ENCODE results near the gene GRAP2. TPM values are rescaled to one million over a fixed set of nuclear protein-coding genes. Genes with fewer than 3 reads are reported as not detected.
A peak's percentile ranks its signal among the peaks of the same experiment; 100 is the strongest.

GRAP2 gene
- polyA plus RNA-seq, 1 of the 3 experiments (the other 2 are of a cell fraction) = 0.13 TPM

DNA sequence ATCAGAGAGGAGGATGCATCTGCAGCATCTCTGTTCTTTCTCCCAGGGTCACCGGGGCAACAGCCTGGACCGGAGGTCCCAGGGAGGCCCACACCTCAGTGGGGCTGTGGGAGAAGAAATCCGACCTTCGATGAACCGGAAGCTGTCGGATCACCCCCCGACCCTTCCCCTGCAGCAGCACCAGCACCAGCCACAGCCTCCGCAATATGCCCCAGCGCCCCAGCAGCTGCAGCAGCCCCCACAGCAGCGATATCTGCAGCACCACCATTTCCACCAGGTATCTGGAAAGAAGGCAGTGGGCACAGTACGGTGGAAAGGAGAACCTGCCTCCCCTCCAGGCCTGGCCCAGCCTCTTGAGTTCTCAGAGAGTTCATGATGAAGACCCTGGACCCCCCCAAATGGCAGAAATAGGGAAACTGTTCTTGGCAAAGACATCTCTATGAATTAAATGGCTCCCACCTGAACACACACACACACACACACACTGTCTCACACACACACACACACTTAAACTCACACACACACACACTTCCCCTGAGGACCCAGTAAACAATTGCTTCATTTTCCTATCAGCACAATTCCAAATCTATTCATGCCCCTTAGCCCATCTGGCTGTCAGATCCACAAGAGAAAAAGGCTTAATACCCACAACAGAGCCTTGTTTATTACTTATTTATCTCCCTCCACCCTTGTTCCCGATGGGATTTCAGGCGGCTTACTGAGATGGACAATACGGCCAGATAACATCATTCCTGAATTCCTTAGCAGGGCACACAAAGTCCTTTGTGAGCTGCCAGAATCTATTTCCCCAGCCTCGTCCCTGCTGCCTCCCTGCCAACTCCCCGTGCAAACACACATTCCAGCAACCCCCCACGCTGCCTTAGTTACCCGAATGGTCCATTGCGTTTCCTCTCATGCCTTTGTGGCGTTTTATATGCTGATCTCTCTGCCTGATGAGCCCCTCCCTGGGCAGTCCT, 67.4 kb downstream of the GRAP2 start:
- H3K4me3 ChIP-seq (ENCODE audit: low read depth in 2 of 2, low read length in 1 of 2) = no peak overlapping the region
- TF ChIP-seq RAD21 (IDR thresholded peaks at IDR 0.05; ENCODE audit: low read length) (no peak), TEAD4 (IDR thresholded peaks at IDR 0.05; ENCODE audit: borderline replicate concordance, insufficient read depth) (0 out of 2 replicates have a peak, but pooled peaks have one; percentile 14)
- H3K79me2 ChIP-seq (ENCODE audit: insufficient read depth) = no peaks in the 10 kb centered on the region
- no peak overlapping the region for H3K9ac ChIP-seq
- ChIA-PET POLR2A (interaction anchor here (1.4 kb wide), 1 partner anchor 9 kb away, joined by 3 read pairs; no protein-coding TSS in a partner anchor), CTCF (no interaction called here)
- H3F3A ChIP-seq (replicated peaks; ENCODE audit: insufficient read depth) = no peaks in the 10 kb centered on the region
- 52% methylated on average over 11 of the region's 20 CpGs for WGBS (ENCODE audit: low lambda C conversion rate)
- no peak overlapping the region for H3K4me2 ChIP-seq
- H2AFZ ChIP-seq (ENCODE audit: low read depth) = no peak overlapping the region
- H4K20me1 ChIP-seq (ENCODE audit: insufficient read depth) = no peaks in the 10 kb centered on the region
- no peaks in the 10 kb centered on the region for H3K27me3 ChIP-seq (ENCODE audit: insufficient read depth)
- peaks cover 0 to 5% of the 10 kb centered on the region in 2 experiments; a peak in 2 of 4 replicates for H3K4me1 ChIP-seq (ENCODE audit: control insufficient read depth in 1 of 2, insufficient read depth in 2 of 2, low read depth in 1 of 2, low read length in 1 of 2)
- no peaks in the 10 kb centered on the region for H3K9me3 ChIP-seq
- peak; percentile 17 for DNase-seq
- no peaks in the 10 kb centered on the region for H3K9me2 ChIP-seq
- H3K27ac ChIP-seq (ENCODE audit: low read depth in 2 of 2, low read length in 1 of 2) = no peak overlapping the region
- H3K36me3 ChIP-seq (replicated peaks in 1 of 2; ENCODE audit: control insufficient read depth in 1 of 2, insufficient read depth in 2 of 2, low read length in 1 of 2) = no peaks in the 10 kb centered on the region

GRCh38 chr22:39970742-39971141, 69.9 kb downstream of the GRAP2 start:
- Histone ChIP-seq H3K79me2 (ENCODE audit: insufficient read depth) (no peaks in the 10 kb centered on the region), H4K20me1 (ENCODE audit: insufficient read depth) (no peaks in the 10 kb centered on the region), H2AFZ (ENCODE audit: low read depth) (no peak overlapping the region), H3K4me3 (ENCODE audit: low read depth in 2 of 2, low read length in 1 of 2) (no peak overlapping the region), H3K9me3 (no peaks in the 10 kb centered on the region), H3K27me3 (ENCODE audit: insufficient read depth) (no peaks in the 10 kb centered on the region), H3K9ac (no peak overlapping the region), H3K4me2 (no peak overlapping the region), H3K27ac (ENCODE audit: low read depth in 2 of 2, low read length in 1 of 2) (no peak overlapping the region), H3K4me1 (ENCODE audit: control insufficient read depth in 1 of 2, insufficient read depth in 2 of 2, low read depth in 1 of 2, low read length in 1 of 2) (peaks cover 0 to 5% of the 10 kb centered on the region in 2 experiments; a peak in 2 of 4 replicates), H3K36me3 (replicated peaks in 1 of 2; ENCODE audit: control insufficient read depth in 1 of 2, insufficient read depth in 2 of 2, low read length in 1 of 2) (no peaks in the 10 kb centered on the region), H3K9me2 (no peaks in the 10 kb centered on the region), H3F3A (replicated peaks; ENCODE audit: insufficient read depth) (no peaks in the 10 kb centered on the region)
- no peak for TF ChIP-seq NRF1 (IDR thresholded peaks at IDR 0.05; ENCODE audit: low read depth, low read length)
- no peak for TF ChIP-seq SIN3A (IDR thresholded peaks at IDR 0.05; ENCODE audit: borderline replicate concordance, low read depth, low read length)
- no peak for TF ChIP-seq TEAD4 (IDR thresholded peaks at IDR 0.05; ENCODE audit: borderline replicate concordance, insufficient read depth)
- TF ChIP-seq POLR2AphosphoS5 (IDR thresholded peaks at IDR 0.05; ENCODE audit: low read depth, low read length) = no peak
- no peak for TF ChIP-seq ZBTB33 (IDR thresholded peaks at IDR 0.05; ENCODE audit: borderline replicate concordance, low read depth)
- TF ChIP-seq, protein P1, sequence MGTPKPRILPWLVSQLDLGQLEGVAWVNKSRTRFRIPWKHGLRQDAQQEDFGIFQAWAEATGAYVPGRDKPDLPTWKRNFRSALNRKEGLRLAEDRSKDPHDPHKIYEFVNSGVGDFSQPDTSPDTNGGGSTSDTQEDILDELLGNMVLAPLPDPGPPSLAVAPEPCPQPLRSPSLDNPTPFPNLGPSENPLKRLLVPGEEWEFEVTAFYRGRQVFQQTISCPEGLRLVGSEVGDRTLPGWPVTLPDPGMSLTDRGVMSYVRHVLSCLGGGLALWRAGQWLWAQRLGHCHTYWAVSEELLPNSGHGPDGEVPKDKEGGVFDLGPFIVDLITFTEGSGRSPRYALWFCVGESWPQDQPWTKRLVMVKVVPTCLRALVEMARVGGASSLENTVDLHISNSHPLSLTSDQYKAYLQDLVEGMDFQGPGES (IDR thresholded peaks at IDR 0.05; ENCODE audit: low read depth, low read length) = no peak
- no peak for TF ChIP-seq EZH2phosphoT487 (IDR thresholded peaks at IDR 0.05; ENCODE audit: borderline replicate concordance, low read depth)
- no peak for TF ChIP-seq MAX (IDR thresholded peaks at IDR 0.05; ENCODE audit: low read depth)
- TF ChIP-seq EP300 (IDR thresholded peaks at IDR 0.05; ENCODE audit: borderline replicate concordance in 1 of 2, low read depth in 1 of 2, low read length in 1 of 2) = no peak
- TF ChIP-seq GABPA (IDR thresholded peaks at IDR 0.05; ENCODE audit: low read depth) = no peak
- TF ChIP-seq NFIC (IDR thresholded peaks at IDR 0.05; ENCODE audit: borderline replicate concordance) = no peak
- no peak for TF ChIP-seq RCOR1 (IDR thresholded peaks at IDR 0.05; ENCODE audit: low read length)
- TF ChIP-seq RXRA (IDR thresholded peaks at IDR 0.05; ENCODE audit: borderline replicate concordance, low read depth) = no peak
- no peak for TF ChIP-seq GATA2 (CRISPR knock-in tag; IDR thresholded peaks at IDR 0.05)
- no peak for TF ChIP-seq ELF1 (IDR thresholded peaks at IDR 0.05)
- TF ChIP-seq CHD2 (IDR thresholded peaks at IDR 0.05; ENCODE audit: low read length, partially characterized antibody) = no peak
- TF ChIP-seq USF1 (IDR thresholded peaks at IDR 0.05; ENCODE audit: borderline replicate concordance, low read depth) = no peak
- TF ChIP-seq, protein P2, sequence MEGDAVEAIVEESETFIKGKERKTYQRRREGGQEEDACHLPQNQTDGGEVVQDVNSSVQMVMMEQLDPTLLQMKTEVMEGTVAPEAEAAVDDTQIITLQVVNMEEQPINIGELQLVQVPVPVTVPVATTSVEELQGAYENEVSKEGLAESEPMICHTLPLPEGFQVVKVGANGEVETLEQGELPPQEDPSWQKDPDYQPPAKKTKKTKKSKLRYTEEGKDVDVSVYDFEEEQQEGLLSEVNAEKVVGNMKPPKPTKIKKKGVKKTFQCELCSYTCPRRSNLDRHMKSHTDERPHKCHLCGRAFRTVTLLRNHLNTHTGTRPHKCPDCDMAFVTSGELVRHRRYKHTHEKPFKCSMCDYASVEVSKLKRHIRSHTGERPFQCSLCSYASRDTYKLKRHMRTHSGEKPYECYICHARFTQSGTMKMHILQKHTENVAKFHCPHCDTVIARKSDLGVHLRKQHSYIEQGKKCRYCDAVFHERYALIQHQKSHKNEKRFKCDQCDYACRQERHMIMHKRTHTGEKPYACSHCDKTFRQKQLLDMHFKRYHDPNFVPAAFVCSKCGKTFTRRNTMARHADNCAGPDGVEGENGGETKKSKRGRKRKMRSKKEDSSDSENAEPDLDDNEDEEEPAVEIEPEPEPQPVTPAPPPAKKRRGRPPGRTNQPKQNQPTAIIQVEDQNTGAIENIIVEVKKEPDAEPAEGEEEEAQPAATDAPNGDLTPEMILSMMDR (IDR thresholded peaks at IDR 0.05) = no peak
- TF ChIP-seq MEF2A (IDR thresholded peaks at IDR 0.05; ENCODE audit: borderline replicate concordance, low read depth) = no peak
- no CpG with 5 or more reads among the region's 10 CpGs for WGBS (ENCODE audit: low lambda C conversion rate)
- DNase-seq = no peak
- CTCF ChIA-PET = no interaction called here
- POLR2A ChIA-PET = no interaction called here
